ENCODE data around the gene IGFLR1. TPM values are rescaled to one million over a fixed set of nuclear protein-coding genes. Genes with fewer than 3 reads are reported as not detected.
A peak's percentile ranks its signal among the peaks of the same experiment; 100 is the strongest.

Gene IGFLR1
- total RNA-seq, 4 donors from 2014 or later = 1.4 to 11.3 (median 5.1) TPM

GRCh38 chr19:35780058-35780457 is 37.8 kb upstream of the IGFLR1 start:
- intact Hi-C loops (cut with DNase I; ENCODE audit: low total_unique reads) = no loop called here
- H3K4me3 ChIP-seq (ENCODE audit: low read depth, poor library complexity, severe bottlenecking) = no peak overlapping the region
- DNase-seq (ENCODE audit: low spot score in 2 of 2) = no peak
- TF ChIP-seq CTCF (IDR thresholded peaks at IDR 0.05) = no peak
- TF ChIP-seq POLR2A (IDR thresholded peaks at IDR 0.05) = no peak
- 90 to 95% methylated on average over 16 of the region's 16 CpGs for WGBS, 2 donors

- intact Hi-C loops (cut with DNase I; ENCODE audit: low total_unique reads) = no loop called here
- H3K4me3 ChIP-seq (ENCODE audit: low read depth, poor library complexity, severe bottlenecking) = no peak overlapping the region
- WGBS, 2 donors = 85 to 87% methylated on average over 8 of the region's 8 CpGs
- no peak for TF ChIP-seq CTCF (IDR thresholded peaks at IDR 0.05)
- no peak for TF ChIP-seq POLR2A (IDR thresholded peaks at IDR 0.05)
- DNase-seq (ENCODE audit: low spot score in 2 of 2) = no peak
These were observed 36.8 kb upstream of the IGFLR1 start for GRCh38 chr19:35779033-35779432.

GRCh38 chr19:35777961-35778360 is 35.7 kb upstream of the IGFLR1 start:
- H3K4me3 ChIP-seq (ENCODE audit: low read depth, poor library complexity, severe bottlenecking) = no peak overlapping the region
- TF ChIP-seq CTCF (IDR thresholded peaks at IDR 0.05) (no peak), POLR2A (IDR thresholded peaks at IDR 0.05) (no peak)
- WGBS, 2 donors = 75 to 99% methylated on average over 7 of the region's 7 CpGs
- DNase-seq (ENCODE audit: low spot score in 2 of 2) = no peak
- intact Hi-C loops (cut with DNase I; ENCODE audit: low total_unique reads) = no loop called here

- no peak overlapping the region for H3K4me3 ChIP-seq (ENCODE audit: low read depth, poor library complexity, severe bottlenecking)
- WGBS, 2 donors = 65 to 80% methylated on average over 19 of the region's 19 CpGs
- intact Hi-C loops (cut with DNase I; ENCODE audit: low total_unique reads) = no loop called here
- DNase-seq (ENCODE audit: low spot score in 2 of 2) = no peak
- TF ChIP-seq CTCF (IDR thresholded peaks at IDR 0.05) (no peak), POLR2A (IDR thresholded peaks at IDR 0.05) (no peak)
These were observed 35.0 kb upstream of the IGFLR1 start for GRCh38 chr19:35777086-35777841.

GRCh38 chr19:35776102-35776788 is 34.0 kb upstream of the IGFLR1 start:
- intact Hi-C loops (cut with DNase I; ENCODE audit: low total_unique reads) = no loop called here
- peak overlapping the region; percentile 48 for H3K4me3 ChIP-seq (ENCODE audit: low read depth, poor library complexity, severe bottlenecking)
- TF ChIP-seq CTCF (IDR thresholded peaks at IDR 0.05) = no peak
- no peak for TF ChIP-seq POLR2A (IDR thresholded peaks at IDR 0.05)
- WGBS, 2 donors = 57 to 64% methylated on average over 12 to 13 of the region's 13 CpGs
- no peak for DNase-seq (ENCODE audit: low spot score in 2 of 2)
